ENCODE results near the gene MSH3.
"Not testable (repeated sequence)": the region's sequence is repeated elsewhere in the genome, so short reads cannot be mapped to it uniquely, and the experiment has no call there.

The MSH3 gene

GRCh38 chr5:80706835-80707447, 52.5 kb downstream of the MSH3 start:
- no peak for DNase-seq (ENCODE audit: low read depth, low spot score)

- DNase-seq (ENCODE audit: low read depth, low spot score): no peak
Measured at GRCh38 chr5:80707645-80708044, 53.2 kb downstream of the MSH3 start.

GRCh38 chr5:80711216-80711615, 56.8 kb downstream of the MSH3 start:
- DNase-seq (ENCODE audit: low read depth, low spot score): no peak

GRCh38 chr5:80711938-80712337, 57.5 kb downstream of the MSH3 start:
- DNase-seq (ENCODE audit: low read depth, low spot score): no peak

GRCh38 chr5:80712919-80713318, 58.5 kb downstream of the MSH3 start:
- DNase-seq (ENCODE audit: low read depth, low spot score): no peak

- DNase-seq (ENCODE audit: low read depth, low spot score): no peak
Measured at GRCh38 chr5:80713631-80714030, 59.2 kb downstream of the MSH3 start.

- DNase-seq (ENCODE audit: low read depth, low spot score): no peak
Measured at GRCh38 chr5:80714570-80715298, 60.3 kb downstream of the MSH3 start.

GRCh38 chr5:80715887-80716286, 61.4 kb downstream of the MSH3 start:
- DNase-seq (ENCODE audit: low read depth, low spot score): no peak

- DNase-seq (ENCODE audit: low read depth, low spot score): no peak
Measured at GRCh38 chr5:80720181-80720580, 65.7 kb downstream of the MSH3 start.

GRCh38 chr5:80722916-80723315, 68.5 kb downstream of the MSH3 start:
- DNase-seq (ENCODE audit: low read depth, low spot score): no peak

GRCh38 chr5:80725446-80725845, 71.0 kb downstream of the MSH3 start:
- DNase-seq (ENCODE audit: low read depth, low spot score): no peak

- DNase-seq (ENCODE audit: low read depth, low spot score): no peak
Measured at GRCh38 chr5:80736730-80737129, 82.3 kb downstream of the MSH3 start.

GRCh38 chr5:80738466-80738865, 84.0 kb downstream of the MSH3 start:
- DNase-seq (ENCODE audit: low read depth, low spot score): no peak

GRCh38 chr5:80739057-80739456, 84.6 kb downstream of the MSH3 start:
- no peak for DNase-seq (ENCODE audit: low read depth, low spot score)

GRCh38 chr5:80739496-80739895, 85.0 kb downstream of the MSH3 start:
- no peak for DNase-seq (ENCODE audit: low read depth, low spot score)

- no peak for DNase-seq (ENCODE audit: low read depth, low spot score)
Measured at GRCh38 chr5:80739898-80740297, 85.4 kb downstream of the MSH3 start.

GRCh38 chr5:80740488-80740887, 86.0 kb downstream of the MSH3 start:
- DNase-seq (ENCODE audit: low read depth, low spot score): not testable (repeated sequence)

- no peak for DNase-seq (ENCODE audit: low read depth, low spot score)
Measured at GRCh38 chr5:80740999-80741398, 86.5 kb downstream of the MSH3 start.

GRCh38 chr5:80744149-80744548, 89.7 kb downstream of the MSH3 start:
- DNase-seq (ENCODE audit: low read depth, low spot score): no peak

- no peak for DNase-seq (ENCODE audit: low read depth, low spot score)
Measured at GRCh38 chr5:80745490-80745889, 91.0 kb downstream of the MSH3 start.

- DNase-seq (ENCODE audit: low read depth, low spot score): no peak
Measured at GRCh38 chr5:80747922-80748321, 93.5 kb downstream of the MSH3 start.

GRCh38 chr5:80752427-80752826, 98.0 kb downstream of the MSH3 start:
- DNase-seq (ENCODE audit: low read depth, low spot score): no peak

GRCh38 chr5:80753712-80754111, 99.3 kb downstream of the MSH3 start:
- DNase-seq (ENCODE audit: low read depth, low spot score): no peak

- no peak for DNase-seq (ENCODE audit: low read depth, low spot score)
Measured at GRCh38 chr5:80754900-80755299, 100.4 kb downstream of the MSH3 start.

Measured in brain pericyte (primary cell).